Hepatocyte (in vitro differentiated cells): ENCODE measurements around the gene ARHGEF12. TPM values are rescaled to one million over a fixed set of nuclear protein-coding genes. Genes with fewer than 3 reads are reported as not detected.

Experiments used
- DNase-seq: peaks from one replicate; pipeline ENCODE4 v3.0.0-alpha.2; 2016; ENCODE audit warnings: low spot score
- H2AFZ ChIP-seq: fragments of 200-600 bp; sonication (generic); 2 replicates; pipeline ENCODE4 v1.6.0; 2016; ENCODE audit warnings: antibody characterized with exemption, mild to moderate bottlenecking
- H3K27ac ChIP-seq: fragments of 200-600 bp; sonication (generic); 2 replicates; pipeline ENCODE4 v1.5.1; 2016; ENCODE audit warnings: mild to moderate bottlenecking
- H3K27me3 ChIP-seq: fragments of 200-600 bp; sonication (generic); 2 replicates; pipeline ENCODE4 v1.6.1; 2016
- H3K36me3 ChIP-seq: fragments of 200-600 bp; sonication (generic); replicated peaks from 2 replicates; pipeline ENCODE4 v1.5.1; 2016; ENCODE audit warnings: low read depth; ENCODE audit not compliant: insufficient read depth
- H3K4me1 ChIP-seq: fragments of 200-600 bp; sonication (generic); 2 replicates; pipeline ENCODE4 v1.5.1; 2016; ENCODE audit warnings: mild to moderate bottlenecking, moderate library complexity; ENCODE audit not compliant: insufficient read depth
- H3K4me2 ChIP-seq: fragments of 200-600 bp; sonication (generic); 2 replicates; pipeline ENCODE4 v1.6.0; 2016
- H3K4me3 ChIP-seq: fragments of 200-600 bp; sonication (generic); 2 replicates; pipeline ENCODE4 v1.5.1; 2016; ENCODE audit warnings: mild to moderate bottlenecking
- H3K79me2 ChIP-seq: fragments of 200-600 bp; sonication (generic); 2 replicates; pipeline ENCODE4 v1.6.0; 2017; ENCODE audit warnings: mild to moderate bottlenecking
- H3K9me2 ChIP-seq: fragments of 200-600 bp; sonication (generic); replicated peaks from 2 replicates; pipeline ENCODE4 v1.6.0; 2017; ENCODE audit warnings: mild to moderate bottlenecking; ENCODE audit not compliant: insufficient read depth
- H3K9me3 ChIP-seq: fragments of 200-600 bp; sonication (generic); 2 replicates; pipeline ENCODE4 v1.5.1; 2016; ENCODE audit warnings: low read depth, mild to moderate bottlenecking
- H4K20me1 ChIP-seq: fragments of 200-600 bp; sonication (generic); 2 replicates; pipeline ENCODE4 v1.6.0; 2016; ENCODE audit warnings: mild to moderate bottlenecking; ENCODE audit not compliant: insufficient read depth, poor library complexity, severe bottlenecking
- EZH2 ChIP-seq: fragments of 200-600 bp; sonication (generic); IDR thresholded peaks from 2 replicates; pipeline ENCODE4 v1.6.1; 2016; ENCODE audit warnings: antibody characterized with exemption, mild to moderate bottlenecking, borderline replicate concordance
- EZH2phosphoT487 ChIP-seq: fragments of 200-600 bp; sonication (generic); IDR thresholded peaks from one replicate; pipeline ENCODE4 v1.6.1; 2018; ENCODE audit warnings: antibody characterized with exemption, mild to moderate bottlenecking, low read depth, moderate library complexity; ENCODE audit not compliant: unreplicated experiment, severe bottlenecking
- WGBS: methylation state at CpG from one replicate; pipeline ENCODE4 v1.1.6; 2016; ENCODE audit warnings: low lambda C conversion rate; ENCODE audit errors: missing lambda C conversion rate; 5-methylcytosine and 5-hydroxymethylcytosine counted together
- polyA plus RNA-seq: library from polyadenylated mRNA; unstranded; fragments of >200 nt; fragmentation: Nextera tagmentation; extraction: Ambion mirVana; gene quantifications from 2 replicates; pipeline ENCODE4 v1.2.1, GENCODE V29; 2016
- total RNA-seq: library from RNA; depleted of rRNA; stranded (reverse); fragments of >200 nt; gene quantifications from 2 replicates; pipeline ENCODE4 v1.2.3, GENCODE V29; 2014
- TF ChIP-seq, protein P1 (sequence below): fragments of 200-600 bp; sonication (generic); IDR thresholded peaks from 2 replicates; pipeline ENCODE4 v1.5.1; 2016; ENCODE audit warnings: antibody characterized with exemption, mild to moderate bottlenecking; ENCODE audit not compliant: poor library complexity

Gene ARHGEF12
- total and polyA plus RNA-seq, 2 experiments from 2014 or later = 21.2 to 75.1 TPM

DNA sequence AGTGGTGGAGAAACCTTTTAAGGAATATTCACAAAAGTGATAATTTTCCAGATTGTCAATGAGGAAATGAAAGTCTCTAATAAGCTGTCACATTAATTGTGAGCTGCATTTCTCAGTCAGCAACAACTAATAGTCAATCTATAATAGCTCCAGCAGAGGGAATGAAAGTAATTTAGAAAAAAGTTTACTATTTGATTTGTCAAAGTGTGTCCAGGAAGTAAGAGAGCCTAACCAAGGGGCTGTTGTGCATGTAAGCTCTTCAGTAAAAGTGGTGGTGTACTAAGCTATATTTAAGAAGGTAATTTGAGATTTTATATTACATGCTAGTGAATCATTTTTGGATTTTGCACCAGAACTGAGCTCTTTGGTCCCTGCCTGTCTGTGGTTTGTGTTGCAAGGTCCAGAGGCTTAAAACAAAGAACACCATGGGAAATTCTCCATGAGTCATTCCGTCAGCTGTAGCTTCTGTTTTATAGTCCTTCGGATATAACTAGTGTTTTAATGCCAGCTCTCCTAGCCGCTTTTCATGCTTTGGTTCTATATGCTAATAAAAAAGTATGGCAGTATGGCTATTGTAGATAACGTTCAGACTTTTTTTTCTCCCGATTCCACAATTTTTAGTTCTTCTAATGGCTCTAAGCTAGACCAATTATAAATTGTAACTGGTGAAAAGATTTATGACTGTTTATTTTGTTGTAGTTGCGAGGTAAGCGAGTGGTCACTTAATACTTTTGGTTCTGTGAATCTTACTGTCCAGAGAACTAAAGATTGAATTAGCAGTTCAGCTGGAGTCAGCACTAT lies 64.6 kb downstream of the ARHGEF12 start:
- H3K27ac ChIP-seq = peak overlapping the region; percentile 75
- TF ChIP-seq EZH2phosphoT487 (no peak), EZH2 (no peak)
- TF ChIP-seq, protein P1, sequence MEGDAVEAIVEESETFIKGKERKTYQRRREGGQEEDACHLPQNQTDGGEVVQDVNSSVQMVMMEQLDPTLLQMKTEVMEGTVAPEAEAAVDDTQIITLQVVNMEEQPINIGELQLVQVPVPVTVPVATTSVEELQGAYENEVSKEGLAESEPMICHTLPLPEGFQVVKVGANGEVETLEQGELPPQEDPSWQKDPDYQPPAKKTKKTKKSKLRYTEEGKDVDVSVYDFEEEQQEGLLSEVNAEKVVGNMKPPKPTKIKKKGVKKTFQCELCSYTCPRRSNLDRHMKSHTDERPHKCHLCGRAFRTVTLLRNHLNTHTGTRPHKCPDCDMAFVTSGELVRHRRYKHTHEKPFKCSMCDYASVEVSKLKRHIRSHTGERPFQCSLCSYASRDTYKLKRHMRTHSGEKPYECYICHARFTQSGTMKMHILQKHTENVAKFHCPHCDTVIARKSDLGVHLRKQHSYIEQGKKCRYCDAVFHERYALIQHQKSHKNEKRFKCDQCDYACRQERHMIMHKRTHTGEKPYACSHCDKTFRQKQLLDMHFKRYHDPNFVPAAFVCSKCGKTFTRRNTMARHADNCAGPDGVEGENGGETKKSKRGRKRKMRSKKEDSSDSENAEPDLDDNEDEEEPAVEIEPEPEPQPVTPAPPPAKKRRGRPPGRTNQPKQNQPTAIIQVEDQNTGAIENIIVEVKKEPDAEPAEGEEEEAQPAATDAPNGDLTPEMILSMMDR = no peak
- peak overlapping the region; percentile 6 for H3K4me3 ChIP-seq
- H2AFZ ChIP-seq = no peak overlapping the region
- H4K20me1 ChIP-seq = peaks cover 23% of the 10 kb centered on the region
- no peaks in the 10 kb centered on the region for H3K27me3 ChIP-seq
- H3K9me3 ChIP-seq = no peaks in the 10 kb centered on the region
- H3K4me1 ChIP-seq = peaks cover 18% of the 10 kb centered on the region
- peak; percentile 76 for DNase-seq
- H3K36me3 ChIP-seq = no peaks in the 10 kb centered on the region
- H3K4me2 ChIP-seq = peak overlapping the region; percentile 69
- WGBS = 21% methylated on average over 7 of the region's 7 CpGs
- no peaks in the 10 kb centered on the region for H3K9me2 ChIP-seq
- peaks cover 90% of the 10 kb centered on the region for H3K79me2 ChIP-seq

DNA sequence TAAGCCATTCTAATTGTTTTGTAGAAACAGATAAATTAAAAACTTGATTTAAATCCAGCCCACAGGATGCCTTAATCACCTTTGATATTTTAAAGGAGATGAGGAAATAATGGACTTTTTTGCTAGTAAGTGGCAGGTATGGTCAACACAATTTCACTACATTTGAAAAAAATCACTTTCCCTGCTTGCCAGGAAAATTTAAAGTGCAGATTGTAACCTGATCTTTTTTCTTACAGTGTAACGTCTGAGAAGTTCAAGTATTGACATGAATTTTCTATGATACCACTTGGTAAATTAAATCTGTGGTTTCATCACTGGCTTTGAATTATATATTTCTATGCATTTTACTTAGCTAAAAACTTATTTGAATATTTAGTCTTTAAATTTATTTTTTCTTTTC lies 65.3 kb downstream of the ARHGEF12 start:
- no peak overlapping the region for H3K4me3 ChIP-seq
- H3K4me1 ChIP-seq = peaks cover 18% of the 10 kb centered on the region
- H3K27me3 ChIP-seq = no peaks in the 10 kb centered on the region
- no peaks in the 10 kb centered on the region for H3K9me2 ChIP-seq
- no peaks in the 10 kb centered on the region for H3K9me3 ChIP-seq
- H3K4me2 ChIP-seq = peak overlapping the region; percentile 69
- 35% methylated on average over 1 of the region's 1 CpG for WGBS
- peak overlapping the region; percentile 75 for H3K27ac ChIP-seq
- peaks cover 91% of the 10 kb centered on the region for H3K79me2 ChIP-seq
- H3K36me3 ChIP-seq = no peaks in the 10 kb centered on the region
- H4K20me1 ChIP-seq = peaks cover 23% of the 10 kb centered on the region
- H2AFZ ChIP-seq = no peak overlapping the region
- DNase-seq = no peak
- TF ChIP-seq, protein P1 = no peak
- TF ChIP-seq EZH2 = no peak
- no peak for TF ChIP-seq EZH2phosphoT487

DNA sequence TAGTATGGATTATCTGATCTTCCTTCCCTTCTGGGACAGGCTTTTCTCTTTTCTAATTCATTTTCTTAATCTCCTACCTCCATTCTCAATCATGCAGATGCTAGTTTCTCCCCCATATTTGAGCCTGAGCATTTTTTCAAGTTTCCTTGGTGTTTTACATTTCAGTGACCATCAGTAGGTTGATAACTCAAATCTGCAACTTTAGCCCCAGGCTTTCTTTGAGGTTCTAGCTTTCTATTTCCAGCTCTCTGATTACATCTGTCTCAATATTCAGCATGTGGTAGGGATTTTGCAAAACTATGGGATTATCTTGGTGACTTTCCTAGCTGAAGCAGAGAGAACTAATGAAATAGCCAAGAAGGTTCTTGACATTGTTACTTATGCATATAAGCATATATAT lies 67.8 kb downstream of the ARHGEF12 start:
- Histone ChIP-seq H3K27ac (no peak overlapping the region), H3K4me3 (no peak overlapping the region), H4K20me1 (peaks cover 18% of the 10 kb centered on the region), H3K9me3 (no peaks in the 10 kb centered on the region), H3K4me2 (no peak overlapping the region), H3K79me2 (peaks cover 85% of the 10 kb centered on the region), H3K9me2 (no peaks in the 10 kb centered on the region), H3K4me1 (peaks cover 18% of the 10 kb centered on the region), H2AFZ (no peak overlapping the region), H3K27me3 (no peaks in the 10 kb centered on the region), H3K36me3 (no peaks in the 10 kb centered on the region)
- DNase-seq = no peak
- TF ChIP-seq, protein P1 = no peak
- TF ChIP-seq EZH2 = no peak
- TF ChIP-seq EZH2phosphoT487 = no peak
